NCI-H345 (cell line): ENCODE data around the gene CCDC102B.
"Not testable (repeated sequence)": the region's sequence is repeated elsewhere in the genome, so short reads cannot be mapped to it uniquely, and the experiment has no call there.

ENCODE experiments used
- DNase-seq: peaks from one replicate; lab custom pipeline; 2025; lab: John Stamatoyannopoulos, UW

The CCDC102B gene

GRCh38 chr18:68979737-68980136 is 181.9 kb downstream of the CCDC102B start:
- no peak for DNase-seq

GRCh38 chr18:68983126-68983525 is 185.2 kb downstream of the CCDC102B start:
- no peak for DNase-seq

GRCh38 chr18:68984342-68984741 is 186.5 kb downstream of the CCDC102B start:
- no peak for DNase-seq

- no peak for DNase-seq
These were observed 187.4 kb downstream of the CCDC102B start for GRCh38 chr18:68985172-68985820.

DNA sequence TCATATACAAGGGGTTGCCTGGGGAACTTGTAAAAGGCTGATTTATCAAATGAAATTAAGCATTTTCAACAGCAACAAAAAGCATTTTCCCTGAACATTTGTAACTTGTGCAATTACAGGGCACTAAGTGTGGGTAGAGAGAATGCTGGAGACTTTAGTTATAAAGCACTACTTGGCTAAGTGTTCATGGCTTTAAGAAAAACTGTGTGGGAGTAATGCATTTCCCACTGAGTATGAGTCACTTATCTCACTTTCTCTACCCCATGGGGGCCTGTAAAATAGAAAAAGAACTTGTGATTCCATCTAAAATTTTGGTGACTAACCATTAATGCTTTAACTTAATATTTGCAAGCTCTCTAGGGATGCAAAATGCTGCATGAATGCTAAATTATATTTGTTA is 193.4 kb downstream of the CCDC102B start:
- DNase-seq: no peak

GRCh38 chr18:68992719-68993482 is 195.0 kb downstream of the CCDC102B start:
- no peak for DNase-seq

DNA sequence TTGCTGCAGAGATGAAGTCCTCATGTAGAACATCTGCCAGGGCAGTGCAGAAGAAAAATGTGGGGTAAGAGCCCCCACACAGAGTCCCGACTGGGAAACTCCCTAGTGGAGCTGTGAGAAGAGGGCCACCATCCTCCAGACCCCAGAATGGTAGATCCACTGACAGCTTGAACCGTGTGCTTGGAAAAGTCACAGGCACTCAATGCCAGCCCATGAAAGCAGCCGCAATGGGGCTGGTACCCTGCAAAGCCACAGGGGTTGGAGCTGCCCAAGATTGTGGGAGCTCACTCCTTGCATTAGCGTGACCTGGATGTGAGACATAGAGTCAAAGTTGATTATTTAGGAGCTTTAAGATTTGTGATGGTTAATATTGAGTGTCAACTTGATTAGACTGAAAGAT is 197.8 kb downstream of the CCDC102B start:
- no peak for DNase-seq

DNA sequence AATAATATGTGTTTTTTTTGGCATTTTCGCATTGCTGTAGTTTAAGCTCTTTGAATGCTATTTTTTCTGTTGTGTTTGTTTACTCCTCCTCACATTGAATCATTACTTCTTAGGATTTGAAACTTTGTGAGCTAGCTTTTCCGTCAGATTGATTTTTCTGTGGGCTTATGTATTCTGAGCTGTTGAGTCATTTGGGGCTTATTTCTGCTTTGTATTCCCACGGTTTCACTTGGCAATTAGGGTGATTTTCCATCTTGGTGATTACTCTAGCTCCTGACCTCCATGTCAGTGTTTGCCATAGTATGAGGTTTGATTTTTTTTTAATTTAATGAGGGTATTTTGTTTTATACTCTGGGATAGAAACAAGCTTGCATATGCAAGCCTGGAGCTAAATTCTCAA is 200.0 kb downstream of the CCDC102B start:
- DNase-seq: no peak

DNA sequence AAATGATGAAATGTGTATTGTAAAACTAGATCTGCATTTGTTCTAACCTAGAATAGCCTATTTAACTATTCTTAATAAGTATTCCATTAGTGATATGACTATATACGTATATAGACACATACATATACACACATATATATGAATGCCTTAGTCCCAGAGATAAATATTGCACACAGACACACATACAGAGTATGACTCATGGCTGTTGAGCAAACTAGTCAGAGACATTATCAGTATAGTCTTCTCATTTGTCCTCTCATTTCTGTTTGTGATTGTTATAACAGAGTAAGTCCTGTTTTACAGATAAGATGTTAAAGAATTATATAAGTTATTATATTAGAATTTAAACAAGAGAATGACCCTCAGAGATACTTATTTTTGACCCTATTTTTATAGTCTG is 202.5 kb downstream of the CCDC102B start:
- DNase-seq: no peak

GRCh38 chr18:69002233-69002632 is 204.4 kb downstream of the CCDC102B start:
- DNase-seq: no peak

DNA sequence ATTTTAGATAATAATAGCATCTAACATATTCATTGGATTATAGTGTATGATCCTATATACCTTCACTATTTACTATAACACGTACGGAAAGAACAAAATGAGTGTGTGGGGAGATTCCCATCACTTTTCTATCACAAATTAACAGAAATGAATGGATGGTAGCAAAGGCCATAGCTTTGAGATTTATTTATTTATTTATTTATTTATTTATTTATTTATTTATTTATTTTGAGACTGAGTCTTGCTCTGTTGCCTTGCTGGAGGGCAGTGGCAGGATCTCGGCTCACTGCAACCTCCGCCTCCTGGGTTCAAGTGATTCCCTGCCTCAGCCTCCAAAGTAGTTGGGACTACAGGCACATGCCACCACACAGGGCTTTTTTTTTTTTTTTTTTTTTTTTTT is 208.3 kb downstream of the CCDC102B start:
- DNase-seq: not testable (repeated sequence)

DNA sequence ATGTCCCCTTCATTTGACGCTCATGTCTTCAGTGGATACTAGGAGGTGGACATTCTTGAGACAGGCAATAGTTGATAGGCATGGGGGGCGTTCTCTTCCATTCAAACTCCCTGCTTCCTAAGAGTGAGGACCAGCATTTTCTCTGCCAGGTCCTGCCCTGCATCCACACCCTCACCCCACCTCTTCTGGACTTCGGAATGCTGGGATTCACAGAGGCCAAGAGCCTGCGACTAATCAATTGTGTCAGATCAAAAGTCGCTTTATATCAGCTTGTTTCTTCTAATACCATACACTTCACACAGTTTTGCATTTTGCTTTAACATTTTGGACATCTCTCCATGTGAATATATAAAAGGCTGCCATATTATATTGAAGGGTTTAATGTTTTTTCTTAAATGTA is 210.7 kb downstream of the CCDC102B start:
- DNase-seq: no peak

DNA sequence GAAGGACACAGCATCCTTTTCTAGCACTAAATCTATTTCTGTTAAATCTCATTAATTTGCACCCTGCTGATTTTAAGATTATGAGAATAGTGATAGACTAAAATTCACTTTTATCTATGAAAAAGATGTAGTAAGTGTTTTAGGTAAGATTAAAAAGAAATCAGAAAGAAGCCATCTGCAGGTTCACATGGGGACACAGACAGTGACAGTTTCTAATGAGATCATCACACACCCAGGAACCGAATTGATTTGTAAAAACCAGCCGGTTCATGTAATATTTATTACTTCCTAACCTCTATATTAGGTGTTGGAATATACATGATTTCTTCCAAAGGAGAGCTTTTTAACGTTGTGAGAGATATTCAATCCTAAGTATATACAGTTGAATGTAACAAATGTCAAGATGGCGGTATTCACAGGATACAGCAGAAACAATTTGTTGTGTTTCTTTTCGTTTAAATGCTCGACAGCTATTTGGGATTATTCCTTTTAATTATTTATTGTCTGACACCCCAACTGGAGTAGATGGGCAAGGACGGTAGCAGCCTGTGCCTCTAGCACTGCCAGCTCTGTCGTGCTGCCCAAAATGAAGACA is 223.4 kb downstream of the CCDC102B start:
- DNase-seq: no peak

DNA sequence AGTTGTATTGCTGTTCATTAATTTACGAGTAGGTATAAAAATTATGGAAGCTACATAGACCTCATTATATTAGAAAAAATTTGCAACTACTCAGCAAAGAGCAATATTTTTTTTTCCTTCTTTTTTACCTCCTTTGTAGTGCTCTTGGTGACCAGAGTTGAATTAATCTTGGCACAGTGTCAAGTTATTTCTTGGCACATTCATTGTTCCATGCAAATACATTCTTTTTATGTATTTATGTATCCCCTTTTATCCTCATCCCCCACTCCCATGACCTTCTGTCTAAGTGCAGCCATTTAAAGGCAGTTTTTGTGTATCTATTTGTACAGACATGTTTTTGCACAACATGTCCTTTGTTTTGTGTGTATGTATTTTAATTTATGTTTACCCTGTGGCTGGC is 224.5 kb downstream of the CCDC102B start:
- no peak for DNase-seq

GRCh38 chr18:69031571-69031970 is 233.7 kb downstream of the CCDC102B start:
- DNase-seq: no peak

GRCh38 chr18:69032009-69032408 is 234.1 kb downstream of the CCDC102B start:
- DNase-seq: no peak

GRCh38 chr18:69035756-69036155 is 237.9 kb downstream of the CCDC102B start:
- DNase-seq: no peak

GRCh38 chr18:69044215-69044614 is 246.3 kb downstream of the CCDC102B start:
- DNase-seq: no peak

DNA sequence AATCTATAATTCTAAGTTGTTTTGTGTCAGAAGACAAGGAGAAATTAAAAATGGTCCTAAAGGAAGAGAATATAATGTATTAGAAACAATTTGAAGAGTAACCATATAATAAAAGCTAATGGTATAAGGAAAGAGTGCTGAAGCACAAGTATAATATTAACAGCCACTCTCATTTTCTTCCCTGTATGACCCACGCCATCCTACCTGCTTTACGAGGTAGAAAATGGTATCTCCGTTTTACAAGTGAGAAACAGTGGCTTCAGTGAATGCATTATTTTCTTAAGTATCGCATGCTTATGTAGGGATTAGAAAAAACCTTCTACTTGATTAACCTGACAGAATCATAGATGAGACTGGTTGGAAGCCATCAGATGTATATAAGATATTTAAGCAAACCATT is 266.2 kb downstream of the CCDC102B start:
- DNase-seq: no peak

- DNase-seq: no peak
These were observed 269.2 kb downstream of the CCDC102B start for GRCh38 chr18:69067048-69067447.

- DNase-seq: no peak
These were observed 273.8 kb downstream of the CCDC102B start for GRCh38 chr18:69071680-69072079.

DNA sequence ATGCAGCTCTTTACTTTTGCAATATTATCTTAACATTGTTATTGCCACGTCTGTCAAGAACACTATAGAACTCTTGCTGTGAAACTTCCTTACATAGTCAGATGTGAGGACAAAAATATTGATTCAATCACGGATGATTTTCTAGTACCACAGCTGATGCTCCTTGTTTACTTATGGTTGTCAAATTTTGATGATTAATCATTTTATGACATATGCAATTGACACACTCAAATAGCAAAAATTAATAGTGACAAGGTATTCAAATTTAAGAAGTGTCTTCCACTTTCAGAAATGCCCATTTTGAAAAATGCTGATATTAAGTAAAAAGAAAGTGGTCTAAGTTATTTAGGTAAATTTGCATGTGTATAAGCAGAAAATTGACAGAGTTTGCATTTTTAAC is 284.0 kb downstream of the CCDC102B start:
- no peak for DNase-seq

- no peak for DNase-seq
These were observed 284.6 kb downstream of the CCDC102B start for GRCh38 chr18:69082499-69082898.
